Esophagus (tissue), 2 donors: ENCODE measurements around the gene MICAL3. TPM values are rescaled to one million over a fixed set of nuclear protein-coding genes. Genes with fewer than 3 reads are reported as not detected.
A peak's percentile ranks its signal among the peaks of the same experiment; 100 is the strongest.

Source experiments
- H3K27ac ChIP-seq, 2 donors: one replicate each; pipeline ENCODE4 v1.5.1; 2013; ENCODE audit warnings: low read depth in 2 of 2, mild to moderate bottlenecking in 2 of 2, inconsistent platforms in 1 of 2, low read length in 1 of 2, moderate library complexity in 1 of 2
- H3K27me3 ChIP-seq, 2 donors: one replicate each; pipeline ENCODE4 v1.6.1; 2013; ENCODE audit warnings: low read length in 2 of 2, control low read depth in 1 of 2, mild to moderate bottlenecking in 1 of 2; ENCODE audit not compliant: insufficient read depth in 2 of 2, control insufficient read depth in 1 of 2
- H3K36me3 ChIP-seq, 2 donors: one replicate each; pipeline ENCODE4 v1.6.1; 2013; ENCODE audit warnings: low read length in 1 of 2; ENCODE audit not compliant: control insufficient read depth in 2 of 2, insufficient read depth in 2 of 2
- H3K4me1 ChIP-seq, 2 donors: one replicate each; pipeline ENCODE4 v1.6.1; 2013; ENCODE audit warnings: low read length in 1 of 2; ENCODE audit not compliant: control insufficient read depth in 2 of 2, insufficient read depth in 2 of 2
- H3K4me3 ChIP-seq, 2 donors: one replicate each; pipeline ENCODE4 v1.5.1; 2013; ENCODE audit warnings: low read length in 2 of 2, mild to moderate bottlenecking in 2 of 2, low read depth in 1 of 2, moderate library complexity in 1 of 2
- H3K9me3 ChIP-seq, 2 donors: one replicate each; pipeline ENCODE4 v1.6.1; 2013; ENCODE audit warnings: mild to moderate bottlenecking in 2 of 2, low read depth in 1 of 2, low read length in 1 of 2, moderate library complexity in 1 of 2; ENCODE audit not compliant: control insufficient read depth in 2 of 2, insufficient read depth in 1 of 2
- WGBS, 2 donors: extraction: QIAGEN DNeasy Blood & Tissue Kit; methylation state at CpG; one replicate each; pipeline ENCODE4 v1.1.7; 2013; 5-methylcytosine and 5-hydroxymethylcytosine counted together
- polyA plus RNA-seq, 2 donors: library from polyadenylated mRNA; stranded (reverse); fragments of 200-250 nt; gene quantifications; one replicate each; pipeline ENCODE4 v1.2.3, GENCODE V29; 2013
- donor health status: healthy with polysubstance abuse.
- donor health status: Bipolar disorder and iron deficiency.

The MICAL3 gene
- polyA plus RNA-seq, 2 donors = 6.2 to 13.3 TPM

- Histone ChIP-seq H3K27me3 (no peaks in the 10 kb centered on the region), H3K36me3 (no peaks in the 10 kb centered on the region), H3K4me3 (no peak overlapping the region), H3K4me1 (peaks cover 0 to 11% of the 10 kb centered on the region in 2 donors), H3K27ac (peak overlapping the region; percentile 17 to 22), H3K9me3 (no peaks in the 10 kb centered on the region)
- WGBS, 2 donors = 57 to 62% methylated on average over 13 of the region's 13 CpGs
Observed at GRCh38 chr22:18060646-18061620, 36.6 kb upstream of the MICAL3 start.

DNA sequence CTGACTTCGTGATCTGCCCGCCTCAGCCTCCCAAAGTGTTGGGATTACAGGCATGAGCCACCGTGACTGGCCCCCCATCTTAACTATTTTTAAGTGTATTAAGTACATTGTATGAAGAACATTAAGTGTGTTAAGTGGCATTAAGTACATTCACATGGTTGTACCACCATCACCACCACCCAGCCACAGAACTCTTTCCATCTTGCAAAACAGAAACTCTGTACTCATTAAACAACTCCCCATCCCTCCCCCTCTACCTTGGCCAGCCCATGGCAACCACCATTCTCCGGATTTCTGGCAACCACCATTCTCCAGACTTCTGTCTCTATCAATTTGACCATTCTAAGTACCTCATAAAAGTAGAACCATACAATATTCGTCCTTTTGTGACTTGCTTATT, 35.6 kb upstream of the MICAL3 start:
- H3K9me3 ChIP-seq = no peaks in the 10 kb centered on the region
- WGBS, 2 donors = 89 to 91% methylated on average over 5 of the region's 5 CpGs
- H3K27ac ChIP-seq = no peak overlapping the region
- H3K4me1 ChIP-seq = peaks cover 0 to 11% of the 10 kb centered on the region in 2 donors
- H3K36me3 ChIP-seq = no peaks in the 10 kb centered on the region
- no peaks in the 10 kb centered on the region for H3K27me3 ChIP-seq
- no peak overlapping the region for H3K4me3 ChIP-seq

GRCh38 chr22:18059473-18059872, 35.1 kb upstream of the MICAL3 start:
- no peaks in the 10 kb centered on the region for H3K36me3 ChIP-seq
- WGBS, 2 donors = 95 to 98% methylated on average over 3 of the region's 3 CpGs
- H3K27ac ChIP-seq = no peak overlapping the region
- no peak overlapping the region for H3K4me3 ChIP-seq
- H3K4me1 ChIP-seq = peaks cover 0 to 9% of the 10 kb centered on the region in 2 donors
- no peaks in the 10 kb centered on the region for H3K27me3 ChIP-seq
- no peaks in the 10 kb centered on the region for H3K9me3 ChIP-seq

- Histone ChIP-seq H3K4me3 (no peak overlapping the region), H3K36me3 (no peaks in the 10 kb centered on the region), H3K27ac (peak overlapping the region in 1 of 2 donors; percentile 14), H3K27me3 (no peaks in the 10 kb centered on the region), H3K4me1 (peaks cover 0 to 9% of the 10 kb centered on the region in 2 donors), H3K9me3 (no peaks in the 10 kb centered on the region)
- 86 to 90% methylated on average over 5 of the region's 5 CpGs for WGBS, 2 donors
Observed at GRCh38 chr22:18059094-18059417, 34.7 kb upstream of the MICAL3 start.

- peaks cover 0 to 9% of the 10 kb centered on the region in 2 donors for H3K4me1 ChIP-seq
- no peaks in the 10 kb centered on the region for H3K27me3 ChIP-seq
- 93 to 97% methylated on average over 7 of the region's 7 CpGs for WGBS, 2 donors
- no peaks in the 10 kb centered on the region for H3K9me3 ChIP-seq
- H3K36me3 ChIP-seq = no peaks in the 10 kb centered on the region
- H3K4me3 ChIP-seq = no peak overlapping the region
- peak overlapping the region in 1 of 2 donors; percentile 14 for H3K27ac ChIP-seq
Observed at GRCh38 chr22:18058371-18059093, 34.2 kb upstream of the MICAL3 start.

DNA sequence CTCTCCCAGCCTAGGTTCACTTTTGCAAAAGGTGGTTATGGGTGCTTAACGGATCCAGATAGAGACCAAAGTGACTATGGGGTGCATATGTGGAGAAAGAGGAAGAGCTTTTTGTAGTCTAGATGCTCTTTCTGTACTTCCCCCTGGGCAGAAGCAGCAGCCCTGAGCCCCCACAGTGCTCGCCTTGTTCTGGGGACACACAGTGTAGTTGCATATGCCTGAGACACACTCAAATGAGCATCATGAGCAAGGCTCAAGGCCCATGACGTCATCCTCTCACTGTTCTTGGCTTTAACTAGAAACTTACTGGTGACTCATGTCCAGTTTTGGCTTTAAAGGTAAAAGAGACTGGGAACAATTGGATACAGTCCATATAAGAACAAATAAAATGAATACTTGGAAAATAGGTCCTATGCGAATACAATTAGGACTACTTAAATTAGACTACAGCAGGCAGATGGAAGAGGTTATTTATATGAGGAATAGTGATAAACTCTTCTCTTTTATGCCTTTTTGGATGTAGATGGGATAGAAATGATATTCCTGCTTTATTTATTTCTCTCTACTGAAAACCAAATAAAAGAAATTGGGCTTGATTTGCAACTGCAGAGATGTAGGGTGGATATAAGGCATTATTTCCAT, 33.3 kb upstream of the MICAL3 start:
- H3K9me3 ChIP-seq = no peaks in the 10 kb centered on the region
- no peaks in the 10 kb centered on the region for H3K36me3 ChIP-seq
- H3K27me3 ChIP-seq = no peaks in the 10 kb centered on the region
- 47 to 52% methylated on average over 4 of the region's 4 CpGs for WGBS, 2 donors
- no peak overlapping the region for H3K4me3 ChIP-seq
- H3K27ac ChIP-seq = peak overlapping the region; percentile 65 to 84
- H3K4me1 ChIP-seq = peaks cover 0 to 9% of the 10 kb centered on the region in 2 donors

GRCh38 chr22:18056807-18057474, 32.6 kb upstream of the MICAL3 start:
- Histone ChIP-seq H3K4me1 (peaks cover 0 to 9% of the 10 kb centered on the region in 2 donors), H3K9me3 (no peaks in the 10 kb centered on the region), H3K4me3 (no peak overlapping the region), H3K27ac (peak overlapping the region; percentile 65 to 84), H3K27me3 (no peaks in the 10 kb centered on the region), H3K36me3 (no peaks in the 10 kb centered on the region)
- WGBS, 2 donors = 81 to 82% methylated on average over 9 to 10 of the region's 10 CpGs

GRCh38 chr22:18056161-18056666, 31.9 kb upstream of the MICAL3 start:
- Histone ChIP-seq H3K27ac (peak overlapping the region; percentile 68 to 75), H3K4me1 (peaks cover 0 to 9% of the 10 kb centered on the region in 2 donors), H3K27me3 (no peaks in the 10 kb centered on the region), H3K36me3 (no peaks in the 10 kb centered on the region), H3K4me3 (no peak overlapping the region), H3K9me3 (no peaks in the 10 kb centered on the region)
- WGBS, 2 donors = 57 to 63% methylated on average over 4 of the region's 4 CpGs
